ENCODE results near the gene TMEM169.

Gene TMEM169

DNA sequence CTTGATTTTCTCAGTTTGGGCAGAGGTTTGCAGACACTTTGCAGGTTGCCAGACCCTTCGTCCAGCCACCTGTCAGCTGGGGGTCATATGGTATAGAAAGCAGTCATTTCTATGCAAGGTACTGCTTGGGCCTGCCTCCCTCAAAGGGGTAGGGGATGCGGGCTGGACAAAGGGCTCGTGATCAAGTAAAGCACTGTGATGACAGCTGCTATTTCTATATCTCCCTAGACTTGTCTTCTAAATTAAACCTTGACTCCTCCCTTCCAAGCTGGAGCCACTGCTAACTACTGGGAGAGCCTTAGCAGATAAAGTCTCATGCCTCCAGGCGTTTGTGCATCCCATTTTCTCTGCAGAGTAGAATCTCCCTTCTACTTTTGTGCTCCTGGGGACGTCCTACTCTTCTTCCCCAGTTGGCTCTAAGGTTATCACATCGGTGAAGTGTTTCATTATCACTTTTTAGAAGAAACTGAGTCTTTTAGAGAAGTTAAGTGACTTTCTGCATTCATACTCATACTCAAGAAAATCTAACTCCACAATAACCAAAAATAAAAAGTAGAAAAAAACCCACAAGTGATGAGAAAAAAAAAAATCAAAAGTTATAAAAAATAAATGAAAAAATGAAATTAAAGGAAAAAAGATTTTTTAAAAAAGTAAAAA lies 26.7 kb downstream of the TMEM169 start:
- no peak for DNase-seq

DNA sequence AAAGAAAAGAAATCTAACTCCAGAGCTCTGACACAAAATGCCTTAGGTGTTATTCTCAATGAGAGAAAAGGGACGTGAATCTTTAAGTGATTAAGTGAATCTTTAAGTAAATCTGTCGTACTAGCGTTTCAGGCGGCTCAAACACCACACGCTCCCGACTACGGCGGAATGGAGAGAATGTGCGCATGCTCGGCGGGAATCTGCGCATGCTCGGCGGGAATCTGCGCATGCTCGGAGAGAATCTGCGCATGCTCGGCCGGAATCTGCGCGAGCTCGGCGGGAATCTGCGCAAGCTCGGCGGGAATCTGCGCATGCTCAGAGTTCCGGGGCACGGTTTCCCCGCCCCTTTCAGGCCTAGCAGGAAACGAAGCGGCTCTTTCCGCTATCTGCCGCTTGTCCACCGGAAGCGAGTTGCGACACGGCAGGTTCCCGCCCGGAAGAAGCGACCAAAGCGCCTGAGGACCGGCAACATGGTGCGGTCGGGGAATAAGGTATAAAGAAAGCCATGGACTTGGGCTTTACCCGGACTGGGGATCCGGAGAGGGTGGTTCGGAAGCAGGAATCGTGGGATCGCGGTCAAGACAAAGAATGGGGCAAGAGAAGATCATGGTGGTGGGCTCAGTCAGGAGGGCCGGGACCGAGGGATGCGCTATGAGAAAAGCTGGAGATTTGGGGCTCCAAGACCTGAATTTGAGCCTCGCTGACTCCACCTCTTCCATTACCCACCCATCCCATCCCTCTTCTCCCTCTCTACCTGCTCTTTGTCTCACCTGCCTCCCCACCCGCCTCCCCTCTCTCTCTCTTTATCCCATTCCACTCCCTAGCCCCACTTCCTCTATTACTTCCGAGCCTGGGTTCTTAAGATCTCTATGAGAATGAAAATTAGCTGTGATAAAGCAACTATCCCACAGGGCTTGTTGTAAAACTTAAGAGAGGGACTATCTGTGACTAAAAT lies 27.5 kb downstream of the TMEM169 start, which contains the start of gene XRCC5:
XRCC5 (plus strand) TSS at position 382 of the 955 bp plus-strand sequence; CDS start at position 471, 89 bp downstream.
- DNase-seq: peak; percentile 96

GRCh38 chr2:216109962-216110614 lies 28.4 kb downstream of the TMEM169 start:
- DNase-seq: peak; percentile 29

DNA sequence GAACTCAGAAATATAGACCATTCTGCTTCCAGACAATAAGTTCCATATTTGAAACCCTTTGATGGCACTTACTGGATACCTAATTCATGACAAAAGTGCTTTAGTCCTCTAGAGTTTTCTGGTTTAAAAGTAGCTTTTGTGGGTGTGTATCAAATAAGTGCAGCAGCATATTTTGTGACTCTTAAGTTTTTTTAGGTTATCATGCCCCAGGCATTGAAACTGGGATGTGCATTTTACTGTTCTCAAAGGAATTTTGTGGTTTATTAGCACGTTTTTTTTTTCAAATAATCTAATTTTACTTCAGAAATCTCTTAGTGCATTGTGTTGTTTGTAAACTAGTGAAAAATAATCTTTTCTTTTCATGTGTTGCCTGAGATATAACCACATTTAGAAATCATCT lies 28.9 kb downstream of the TMEM169 start:
- no peak for DNase-seq

GRCh38 chr2:216111122-216111521 lies 29.4 kb downstream of the TMEM169 start:
- no peak for DNase-seq

- no peak for DNase-seq
Measured at GRCh38 chr2:216112926-216113325, 31.2 kb downstream of the TMEM169 start.

DNA sequence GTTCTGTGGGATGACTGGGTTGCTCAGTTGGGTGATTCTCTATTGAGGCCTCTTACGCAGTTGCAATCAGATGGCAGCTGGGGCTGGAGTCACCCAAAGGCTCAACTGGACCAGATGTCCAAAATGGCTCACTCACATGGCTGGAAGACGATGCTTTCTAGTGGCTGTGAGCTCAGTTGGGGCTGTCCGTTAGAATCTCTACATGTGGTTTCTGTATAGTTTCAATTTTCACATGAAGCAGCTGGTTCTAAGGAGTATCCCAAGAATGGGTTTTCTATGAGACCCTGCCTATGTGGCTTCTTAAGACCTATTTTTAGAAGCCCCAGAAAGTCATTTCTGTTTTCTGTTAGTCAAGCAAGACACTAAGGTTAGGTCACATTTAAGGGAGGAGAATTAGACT lies 31.9 kb downstream of the TMEM169 start:
- DNase-seq: peak; percentile 95

- DNase-seq: no peak
Measured at GRCh38 chr2:216114382-216114713, 32.6 kb downstream of the TMEM169 start.

GRCh38 chr2:216114714-216115531 lies 33.2 kb downstream of the TMEM169 start:
- peak; percentile 98 for DNase-seq

DNA sequence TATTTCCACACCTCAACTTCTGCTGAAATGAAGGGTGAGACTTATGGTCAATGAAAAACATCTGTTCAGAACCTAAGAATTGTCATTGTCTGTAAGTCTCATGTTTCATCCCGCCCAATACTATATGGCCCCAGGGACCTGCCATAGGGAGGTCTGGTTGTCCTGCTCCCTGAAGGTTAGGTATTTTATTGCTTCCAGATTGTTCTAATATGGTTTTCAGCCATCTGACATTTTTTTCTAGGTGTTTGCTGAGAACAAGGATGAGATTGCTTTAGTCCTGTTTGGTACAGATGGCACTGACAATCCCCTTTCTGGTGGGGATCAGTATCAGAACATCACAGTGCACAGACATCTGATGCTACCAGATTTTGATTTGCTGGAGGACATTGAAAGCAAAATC lies 34.7 kb downstream of the TMEM169 start:
- DNase-seq: no peak

GRCh38 chr2:216117561-216118340 lies 36.0 kb downstream of the TMEM169 start:
- peak; percentile 16 for DNase-seq

DNA sequence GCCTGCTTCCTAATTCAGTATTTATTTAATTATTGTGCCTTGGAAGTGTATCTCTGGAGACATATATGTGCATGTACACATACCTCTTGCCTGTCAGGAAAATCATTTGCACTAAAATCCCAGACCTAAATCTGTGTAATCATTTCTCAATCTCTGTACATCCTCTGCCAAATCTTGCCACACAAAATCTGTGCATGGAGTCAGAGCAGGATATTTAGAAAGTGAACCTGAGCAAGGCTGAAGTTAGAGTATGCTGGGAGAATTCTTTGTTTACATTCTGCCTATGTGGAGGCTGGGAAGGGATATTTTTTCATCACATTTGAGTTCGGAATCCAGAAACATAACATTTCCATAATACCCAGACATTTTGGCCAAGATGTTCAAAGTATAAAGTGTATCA lies 36.8 kb downstream of the TMEM169 start:
- no peak for DNase-seq

DNA sequence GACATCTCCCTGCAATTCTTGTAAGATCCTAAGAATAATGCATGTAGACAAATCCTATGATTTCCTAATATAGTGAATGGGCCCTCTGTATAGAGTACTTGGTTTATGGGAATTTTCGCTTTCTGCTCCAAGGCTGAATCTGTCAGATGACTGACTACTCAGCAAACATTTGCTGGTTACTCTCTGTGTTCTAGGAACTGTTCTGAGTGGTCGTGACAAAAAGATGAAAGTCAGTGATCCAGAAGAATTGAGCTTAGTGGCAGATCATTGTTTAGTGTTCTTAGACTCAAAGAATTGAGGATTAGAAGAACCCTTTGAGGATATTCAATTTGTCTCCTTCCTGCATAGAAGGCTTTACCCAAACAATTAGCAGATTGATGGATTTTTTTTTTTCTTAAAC lies 37.4 kb downstream of the TMEM169 start:
- DNase-seq: no peak

DNA sequence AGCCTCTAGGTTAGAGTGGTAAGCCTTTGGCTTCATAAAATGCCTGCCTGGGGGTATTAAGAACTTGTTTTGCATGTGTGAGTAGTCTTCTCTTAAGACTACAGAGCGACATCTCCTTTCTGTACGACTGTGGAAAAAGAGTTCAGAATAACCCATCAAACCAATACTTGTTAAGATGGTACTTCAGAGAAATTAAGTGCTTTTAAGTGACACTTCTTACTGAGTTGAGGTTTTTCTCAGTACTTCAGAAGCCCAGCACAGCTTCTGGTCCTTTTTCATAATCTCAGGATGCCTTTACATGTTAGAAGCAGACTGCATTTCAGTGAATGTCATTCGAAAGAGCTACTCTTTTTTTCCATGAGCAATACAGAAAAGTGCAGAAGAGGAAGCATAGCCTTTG lies 38.3 kb downstream of the TMEM169 start:
- no peak for DNase-seq

GRCh38 chr2:216121255-216121654 lies 39.5 kb downstream of the TMEM169 start:
- DNase-seq: no peak

DNA sequence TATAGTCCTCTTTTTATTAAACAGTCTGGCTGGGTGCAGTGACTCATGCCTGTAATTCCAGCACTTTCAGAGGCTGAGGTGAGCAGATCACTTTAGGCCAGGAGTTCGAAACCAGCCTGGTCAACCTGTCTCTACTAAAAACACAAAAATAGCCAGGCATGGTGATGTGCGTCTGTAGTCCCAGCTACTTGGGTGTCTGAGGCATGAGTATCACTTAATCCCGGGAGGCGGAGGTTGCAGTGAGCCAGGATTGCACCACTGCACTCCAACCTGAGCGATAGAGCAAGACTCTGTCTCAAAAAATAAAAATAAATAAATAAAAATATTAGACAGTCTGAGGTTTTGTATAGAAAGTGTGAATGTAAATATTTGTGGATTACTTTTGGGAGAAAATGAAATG lies 45.2 kb downstream of the TMEM169 start:
- no peak for DNase-seq

GRCh38 chr2:216130346-216130971 lies 48.7 kb downstream of the TMEM169 start:
- DNase-seq: no peak

DNA sequence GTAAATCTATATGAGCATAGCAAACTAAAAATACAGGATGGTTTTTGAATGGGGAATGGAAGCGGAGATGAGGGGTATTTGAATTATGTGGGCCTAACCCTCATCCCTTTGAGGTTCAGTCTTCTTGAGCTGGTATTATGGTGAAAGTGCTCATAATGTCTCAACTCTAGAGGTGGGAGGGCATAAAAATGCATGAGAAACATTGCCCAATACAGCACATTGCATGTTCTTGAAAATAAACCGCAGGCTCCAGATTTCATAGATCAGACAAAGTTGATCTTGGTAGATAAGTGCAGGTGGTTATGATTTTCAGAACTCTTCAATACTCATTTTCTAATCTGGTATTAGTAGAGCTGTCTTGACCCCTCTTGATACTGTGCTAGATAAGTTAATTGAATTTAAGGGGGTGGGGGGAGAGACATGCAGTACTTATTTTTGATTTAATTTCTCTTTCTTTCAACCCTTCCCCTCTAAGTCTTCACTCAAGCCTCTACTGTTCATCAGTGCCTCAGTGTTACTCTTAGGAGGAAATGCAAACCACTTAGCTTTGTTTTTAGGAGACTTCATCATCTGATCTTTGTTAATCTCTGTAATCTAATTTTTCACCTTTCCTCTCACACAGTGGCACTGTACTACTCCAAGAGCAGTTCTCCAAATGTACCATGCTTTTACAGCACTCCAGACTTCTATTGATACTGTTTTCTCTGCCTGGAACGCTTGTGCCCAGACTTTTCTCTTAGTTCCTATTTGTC lies 49.6 kb downstream of the TMEM169 start:
- no peak for DNase-seq

GRCh38 chr2:216132585-216132984 lies 50.9 kb downstream of the TMEM169 start:
- no peak for DNase-seq

DNA sequence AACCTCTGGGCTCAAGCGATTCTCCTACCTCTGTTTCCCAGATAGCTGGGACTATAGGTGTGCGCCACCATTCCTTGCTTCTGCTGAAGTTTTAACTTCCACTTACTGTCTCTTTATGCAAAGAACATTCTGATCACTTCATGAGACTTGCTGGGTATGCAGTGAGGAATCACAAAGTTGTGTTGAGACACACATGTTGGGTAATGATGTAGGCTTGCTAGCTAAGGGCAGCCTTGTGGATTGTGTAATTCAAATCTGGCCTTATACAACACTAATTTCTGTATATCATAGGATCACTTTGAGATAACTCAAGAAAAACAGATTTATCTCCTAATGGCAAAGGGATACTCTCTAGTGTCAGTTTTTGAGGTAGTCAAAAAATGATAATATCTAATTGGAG lies 51.7 kb downstream of the TMEM169 start:
- no peak for DNase-seq
